ENCODE data around the gene NUP98. TPM values are rescaled to one million over a fixed set of nuclear protein-coding genes. Genes with fewer than 3 reads are reported as not detected.

Gene NUP98
- total RNA-seq, 1 experiment from 2014 or later = 82.4 TPM

- TF ChIP-seq CTCF (conservative IDR thresholded peaks at IDR 0.05; ENCODE audit: low read depth, low read length) (no peak), EZH2 (IDR thresholded peaks at IDR 0.05; ENCODE audit: borderline replicate concordance, low read depth, low read length, poor library complexity, severe bottlenecking) (no peak)
- ChIA-PET CTCF (no interaction called here), POLR2A (ENCODE audit: low non-redundant PET) (no interaction called here)
- no TSS peak for BruUV-seq (replicated peaks)
- peaks cover 87% of the 10 kb centered on the region for H3K36me3 ChIP-seq (ENCODE audit: insufficient read depth, low read length, poor library complexity, severe bottlenecking)
- no peak for DNase-seq (ENCODE audit: low spot score)
- no peak overlapping the region for H3K4me3 ChIP-seq (ENCODE audit: low read depth, low read length, poor library complexity, severe bottlenecking)
- H3K9me3 ChIP-seq (ENCODE audit: low read depth, low read length, poor library complexity, severe bottlenecking) = no peaks in the 10 kb centered on the region
- H3K27ac ChIP-seq (ENCODE audit: low read depth, low read length, poor library complexity, severe bottlenecking) = no peak overlapping the region
- intact Hi-C loops (cut with micrococcal nuclease; ENCODE audit: unreplicated experiment) = no loop called here
- no peaks in the 10 kb centered on the region for H3K4me1 ChIP-seq (ENCODE audit: insufficient read depth, low read length, poor library complexity, severe bottlenecking)
- H3K27me3 ChIP-seq (replicated peaks; ENCODE audit: insufficient read depth, low read depth, low read length, poor library complexity) = no peaks in the 10 kb centered on the region
These were observed 33.1 kb downstream of the NUP98 start for GRCh38 chr11:3764266-3764665.

DNA sequence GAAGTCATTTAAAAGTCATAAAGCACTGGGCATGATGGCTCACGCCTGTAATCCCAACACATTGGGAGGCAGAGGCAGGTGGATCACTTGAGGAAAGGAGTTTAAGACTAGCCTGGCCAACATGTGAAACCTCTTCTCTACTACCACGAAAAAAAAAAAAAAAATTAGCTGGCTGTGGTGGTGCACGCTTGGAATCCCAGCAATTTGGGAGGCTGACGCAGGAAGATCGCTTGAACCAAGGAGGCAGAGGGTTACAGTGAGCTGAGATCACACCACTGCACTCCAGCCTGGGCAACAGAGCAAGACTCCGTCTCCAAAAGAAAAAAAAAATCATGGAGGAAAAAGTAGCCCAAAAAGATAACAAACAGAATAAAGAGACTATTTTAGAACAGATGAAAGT lies 42.2 kb downstream of the NUP98 start:
- no peaks in the 10 kb centered on the region for H3K27me3 ChIP-seq (replicated peaks; ENCODE audit: insufficient read depth, low read depth, low read length, poor library complexity)
- intact Hi-C loops (cut with micrococcal nuclease; ENCODE audit: unreplicated experiment) = no loop called here
- no peaks in the 10 kb centered on the region for H3K9me3 ChIP-seq (ENCODE audit: low read depth, low read length, poor library complexity, severe bottlenecking)
- H3K36me3 ChIP-seq (ENCODE audit: insufficient read depth, low read length, poor library complexity, severe bottlenecking) = peaks cover 50% of the 10 kb centered on the region
- TF ChIP-seq EZH2 (IDR thresholded peaks at IDR 0.05; ENCODE audit: borderline replicate concordance, low read depth, low read length, poor library complexity, severe bottlenecking) (no peak), CTCF (conservative IDR thresholded peaks at IDR 0.05; ENCODE audit: low read depth, low read length) (no peak)
- H3K4me1 ChIP-seq (ENCODE audit: insufficient read depth, low read length, poor library complexity, severe bottlenecking) = no peaks in the 10 kb centered on the region
- H3K27ac ChIP-seq (ENCODE audit: low read depth, low read length, poor library complexity, severe bottlenecking) = no peak overlapping the region
- no peak overlapping the region for H3K4me3 ChIP-seq (ENCODE audit: low read depth, low read length, poor library complexity, severe bottlenecking)
- ChIA-PET POLR2A (ENCODE audit: low non-redundant PET) (no interaction called here), CTCF (no interaction called here)
- no peak for DNase-seq (ENCODE audit: low spot score)
- no TSS peak for BruUV-seq (replicated peaks)

DNA sequence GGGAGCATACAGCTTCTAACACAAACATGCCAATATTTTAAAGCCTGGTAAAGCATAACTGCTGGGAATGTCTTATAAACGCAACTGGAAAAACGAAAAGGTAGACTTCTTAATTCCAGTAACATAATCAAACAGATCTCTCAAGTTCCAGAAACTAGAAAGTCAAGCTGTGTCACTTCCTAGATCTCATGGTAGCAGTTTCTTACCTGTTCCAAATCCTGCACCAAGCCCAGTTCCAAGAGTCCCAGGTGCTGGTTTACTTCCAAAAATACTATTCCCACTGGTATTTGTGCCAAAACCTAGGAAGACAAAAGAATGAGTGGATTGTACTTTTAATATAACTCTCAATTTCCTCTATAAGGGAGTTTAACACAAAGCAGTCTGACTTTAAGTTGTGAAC lies 44.2 kb downstream of the NUP98 start:
- CTCF ChIA-PET = no interaction called here
- Histone ChIP-seq H3K36me3 (ENCODE audit: insufficient read depth, low read length, poor library complexity, severe bottlenecking) (peaks cover 35% of the 10 kb centered on the region), H3K27ac (ENCODE audit: low read depth, low read length, poor library complexity, severe bottlenecking) (no peak overlapping the region), H3K4me1 (ENCODE audit: insufficient read depth, low read length, poor library complexity, severe bottlenecking) (no peaks in the 10 kb centered on the region), H3K9me3 (ENCODE audit: low read depth, low read length, poor library complexity, severe bottlenecking) (no peaks in the 10 kb centered on the region), H3K27me3 (replicated peaks; ENCODE audit: insufficient read depth, low read depth, low read length, poor library complexity) (no peaks in the 10 kb centered on the region), H3K4me3 (ENCODE audit: low read depth, low read length, poor library complexity, severe bottlenecking) (no peak overlapping the region)
- intact Hi-C loops (cut with micrococcal nuclease; ENCODE audit: unreplicated experiment) = no loop called here
- no peak for TF ChIP-seq EZH2 (IDR thresholded peaks at IDR 0.05; ENCODE audit: borderline replicate concordance, low read depth, low read length, poor library complexity, severe bottlenecking)
- TF ChIP-seq CTCF (conservative IDR thresholded peaks at IDR 0.05; ENCODE audit: low read depth, low read length) = no peak
- no TSS peak for BruUV-seq (replicated peaks)
- POLR2A ChIA-PET (ENCODE audit: low non-redundant PET) = no interaction called here
- DNase-seq (ENCODE audit: low spot score) = no peak

All from A673 (cell line).